SU-DHL-6 (cell line): ENCODE data around the gene CD109.

ENCODE experiments used
- CTCF ChIP-seq: fragments of 200-600 bp; sonication (generic); IDR thresholded peaks from one replicate; pipeline ENCODE4 v1.5.1; 2017; ENCODE audit warnings: antibody characterized with exemption, mild to moderate bottlenecking, low read length, moderate library complexity; ENCODE audit not compliant: insufficient read depth, poor library complexity, severe bottlenecking
- EZH2phosphoT487 ChIP-seq: fragments of 200-600 bp; sonication (generic), shearing (Covaris generic); conservative IDR thresholded peaks from 2 replicates; pipeline ENCODE4 v1.6.1; 2018; ENCODE audit warnings: mild to moderate bottlenecking, antibody characterized with exemption, low read length, moderate library complexity, mixed read lengths

- TF ChIP-seq CTCF (no peak), EZH2phosphoT487 (no peak)
Observed at GRCh38 chr6:73706971-73707370, 11.0 kb downstream of the CD109 start.
